Naive B cell (primary cell): ENCODE measurements around the gene NDUFS8. TPM values are rescaled to one million over a fixed set of nuclear protein-coding genes. Genes with fewer than 3 reads are reported as not detected.

Source experiments
- ATAC-seq, 2 donors: fragments of 150-1000 bp; cut with Tn5 transposase; 2 replicates each; pipeline ENCODE4 v1.10.0; 2021; ENCODE audit warnings: low read depth in 2 of 2, mild to moderate bottlenecking in 2 of 2, moderate library complexity in 2 of 2
- DNase-seq: peaks from one replicate; pipeline ENCODE4 v3.0.0; 2022
- H3K27ac Mint-ChIP-seq, 6 donors: one replicate each; pipeline ENCODE4 v1.8.0; 2020 to 2022; ENCODE audit warnings: mild to moderate bottlenecking in 6 of 6, mixed read lengths in 6 of 6, moderate library complexity in 5 of 6, inconsistent platforms in 2 of 6
- H3K27me3 Mint-ChIP-seq, 3 donors: one replicate each; pipeline ENCODE4 v1.8.0; 2021 to 2022; ENCODE audit warnings: mixed read lengths in 3 of 3, mild to moderate bottlenecking in 1 of 3
- H3K36me3 Mint-ChIP-seq, 2 donors: one replicate each; pipeline ENCODE4 v1.8.0; 2020 to 2022; ENCODE audit warnings: mixed read lengths in 2 of 2, inconsistent platforms in 1 of 2, mild to moderate bottlenecking in 1 of 2
- H3K4me1 Mint-ChIP-seq, 3 donors: one replicate each; pipeline ENCODE4 v1.8.0; 2020 to 2022; ENCODE audit warnings: mixed read lengths in 3 of 3, inconsistent platforms in 1 of 3, mild to moderate bottlenecking in 1 of 3, moderate library complexity in 1 of 3
- H3K4me3 Mint-ChIP-seq, 8 donors: one replicate each; pipeline ENCODE4 v1.8.0; 2020 to 2022; ENCODE audit warnings: mild to moderate bottlenecking in 8 of 8, mixed read lengths in 8 of 8, moderate library complexity in 8 of 8, inconsistent platforms in 2 of 8
- H3K9me3 Mint-ChIP-seq, 7 donors: one replicate each; pipeline ENCODE4 v1.8.0; 2020 to 2022; ENCODE audit warnings: mixed read lengths in 7 of 7, mild to moderate bottlenecking in 5 of 7, inconsistent platforms in 2 of 7, moderate library complexity in 1 of 7
- polyA plus RNA-seq, 6 donors: library from polyadenylated mRNA; unstranded; fragments of 300-500 nt; fragmentation: Illumina TruSeq; gene quantifications; one replicate each; pipeline ENCODE4 v1.2.3, GENCODE V29; 2021; ENCODE audit warnings: low read depth in 6 of 6

NDUFS8 gene
- polyA plus RNA-seq, 6 donors from 2014 or later: 110 to 130 (median 119) TPM

GRCh38 chr11:68007498-68008380, 22.7 kb upstream of the NDUFS8 start:
- no peaks in the 10 kb centered on the region for H3K27me3 Mint-ChIP-seq
- peaks cover 58 to 71% (median 69%) of the 10 kb centered on the region in 3 donors for H3K4me1 Mint-ChIP-seq
- no peak for ATAC-seq
- H3K4me3 Mint-ChIP-seq: peak overlapping the region in 1 of 8 donors; percentile 43
- no peaks in the 10 kb centered on the region for H3K9me3 Mint-ChIP-seq
- H3K27ac Mint-ChIP-seq: peak overlapping the region in 2 of 6 donors; percentile 44 to 62
- DNase-seq: no peak
- H3K36me3 Mint-ChIP-seq: no peaks in the 10 kb centered on the region

- ATAC-seq: peak; percentile 49 to 68
- peak; percentile 69 for DNase-seq
- H3K27me3 Mint-ChIP-seq: no peaks in the 10 kb centered on the region
Measured at GRCh38 chr11:68008381-68009337, 21.8 kb upstream of the NDUFS8 start.

GRCh38 chr11:68009391-68010089, 20.9 kb upstream of the NDUFS8 start:
- no peaks in the 10 kb centered on the region for H3K9me3 Mint-ChIP-seq
- peak overlapping the region; percentile 48 to 88 (median 75) for H3K4me3 Mint-ChIP-seq
- peaks cover 48 to 64% (median 60%) of the 10 kb centered on the region in 3 donors for H3K4me1 Mint-ChIP-seq
- ATAC-seq (peak; percentile 37 to 44), DNase-seq (peak; percentile 60)
- H3K36me3 Mint-ChIP-seq: no peaks in the 10 kb centered on the region
- H3K27ac Mint-ChIP-seq: peak overlapping the region; percentile 10 to 95 (median 77)
- H3K27me3 Mint-ChIP-seq: no peaks in the 10 kb centered on the region

More at GRCh38 chr11:68008381-68009337, 21.8 kb upstream of the NDUFS8 start:
- Mint-ChIP-seq H3K27ac (peak overlapping the region in 5 of 6 donors; percentile 66 to 95 (median 86)), H3K36me3 (no peaks in the 10 kb centered on the region), H3K4me3 (peak overlapping the region; percentile 35 to 88 (median 75)), H3K9me3 (no peaks in the 10 kb centered on the region), H3K4me1 (peaks cover 54 to 68% (median 67%) of the 10 kb centered on the region in 3 donors)

- H3K4me1 Mint-ChIP-seq: peaks cover 41 to 56% (median 52%) of the 10 kb centered on the region in 3 donors
- H3K36me3 Mint-ChIP-seq: no peaks in the 10 kb centered on the region
- DNase-seq: no peak
- no peaks in the 10 kb centered on the region for H3K9me3 Mint-ChIP-seq
- ATAC-seq: peak; percentile 39 to 51
- no peaks in the 10 kb centered on the region for H3K27me3 Mint-ChIP-seq
- H3K4me3 Mint-ChIP-seq: peak within 1 kb of the TSS; percentile 54 to 88 (median 78)
- H3K27ac Mint-ChIP-seq: peak within 1 kb of the TSS; percentile 68 to 95 (median 84)
Measured at GRCh38 chr11:68010090-68011041, 20.1 kb upstream of the NDUFS8 start, which contains the start of gene ALDH3B1. Gene ALDH3B1 (plus strand): TSS chr11:68010327. CDS start chr11:68015298, 4,971 bp downstream.

DNA sequence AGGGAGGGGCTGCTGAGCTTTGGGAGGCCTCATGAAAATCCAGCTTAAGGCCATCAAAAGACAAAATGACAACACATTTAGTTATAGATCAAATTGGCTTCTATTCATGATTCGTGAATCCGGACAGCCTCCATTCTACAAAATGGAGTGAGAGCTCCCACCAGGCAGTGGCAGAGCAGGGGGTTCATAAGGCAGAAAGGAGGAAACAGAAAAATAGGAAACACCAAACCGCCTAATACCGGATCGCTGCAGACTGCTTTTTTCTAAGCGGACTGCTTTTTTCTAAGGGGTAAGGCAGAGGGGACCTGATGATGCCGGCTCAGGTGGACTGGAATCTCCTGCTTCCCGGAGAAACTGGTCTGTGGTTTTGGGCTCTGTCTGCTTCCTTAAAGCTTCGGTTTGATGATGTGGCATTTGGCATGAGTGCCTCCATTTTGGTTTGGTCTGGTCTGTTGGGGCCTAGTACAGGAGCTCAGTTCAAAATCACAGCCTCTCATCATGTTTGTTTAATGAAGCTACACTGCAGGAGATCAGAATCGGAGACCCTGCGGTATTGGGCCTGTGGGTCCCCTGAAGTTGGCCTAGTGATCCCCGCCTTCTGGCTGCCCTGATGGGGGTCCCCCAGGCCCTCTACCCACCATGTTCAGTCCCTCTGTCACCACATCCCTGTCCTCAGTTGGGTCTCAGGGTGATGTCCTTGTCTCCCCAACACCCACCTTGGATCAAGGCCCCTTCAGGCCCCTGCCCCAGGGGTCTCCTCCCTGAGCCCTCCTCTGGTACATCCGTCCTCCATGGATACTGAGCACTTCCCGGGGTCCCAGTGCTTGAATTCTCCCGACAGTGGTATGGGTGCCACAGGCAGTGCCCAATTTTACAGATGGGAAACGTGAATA, 19.2 kb upstream of the NDUFS8 start:
- no peak for ATAC-seq
- DNase-seq: no peak
- Mint-ChIP-seq H3K36me3 (no peaks in the 10 kb centered on the region), H3K4me1 (peaks cover 33 to 47% (median 43%) of the 10 kb centered on the region in 3 donors), H3K9me3 (no peaks in the 10 kb centered on the region), H3K27ac (peak overlapping the region in 4 of 6 donors; percentile 33 to 82 (median 72)), H3K4me3 (peak overlapping the region in 6 of 8 donors; percentile 16 to 68 (median 46)), H3K27me3 (no peaks in the 10 kb centered on the region)

GRCh38 chr11:68012044-68012842, 18.2 kb upstream of the NDUFS8 start:
- DNase-seq (no peak), ATAC-seq (no peak)
- peaks cover 28 to 37% (median 34%) of the 10 kb centered on the region in 3 donors for H3K4me1 Mint-ChIP-seq
- H3K9me3 Mint-ChIP-seq: no peaks in the 10 kb centered on the region
- H3K27me3 Mint-ChIP-seq: no peaks in the 10 kb centered on the region
- H3K27ac Mint-ChIP-seq: no peak overlapping the region
- H3K4me3 Mint-ChIP-seq: no peak overlapping the region
- no peaks in the 10 kb centered on the region for H3K36me3 Mint-ChIP-seq

DNA sequence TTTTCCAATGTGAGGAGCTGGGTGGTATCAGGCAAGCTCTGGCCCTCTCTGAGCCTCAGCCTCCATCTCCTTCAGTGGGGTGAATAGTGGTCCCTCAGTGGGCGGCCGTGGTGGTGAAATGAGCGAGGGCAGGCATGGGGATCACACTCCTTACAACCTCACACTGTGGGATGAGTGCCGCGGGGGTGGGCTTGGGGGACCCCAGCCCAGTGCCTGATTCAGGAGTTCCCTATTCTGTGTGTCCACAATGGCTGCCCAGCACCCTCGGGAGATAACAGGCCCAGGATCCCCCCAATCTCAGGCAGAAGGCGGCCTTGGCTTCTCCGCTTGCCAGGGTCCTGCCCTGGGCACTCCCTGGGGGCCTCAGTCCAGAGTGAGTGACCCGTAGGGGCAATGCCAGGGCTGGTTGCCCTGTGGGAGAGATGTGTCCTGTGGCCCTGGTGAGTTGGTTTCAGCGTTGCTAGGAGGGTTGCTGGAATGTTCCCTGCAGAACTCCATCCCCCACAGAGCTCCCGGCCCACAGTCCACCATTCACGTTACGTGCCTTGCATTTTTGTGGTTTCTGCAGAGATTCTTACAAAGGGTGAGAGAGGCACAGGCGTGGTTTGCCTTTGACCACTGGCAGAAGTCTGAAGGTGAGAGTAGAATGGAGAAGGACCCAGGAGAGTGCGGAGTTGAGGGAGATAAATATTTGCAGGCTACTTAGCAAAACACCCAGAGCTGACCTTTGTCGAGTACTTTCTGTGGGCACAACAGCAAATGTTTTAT, 17.5 kb upstream of the NDUFS8 start:
- no peak overlapping the region for H3K4me3 Mint-ChIP-seq
- H3K27me3 Mint-ChIP-seq: no peaks in the 10 kb centered on the region
- DNase-seq (no peak), ATAC-seq (no peak)
- H3K36me3 Mint-ChIP-seq: no peaks in the 10 kb centered on the region
- H3K9me3 Mint-ChIP-seq: no peaks in the 10 kb centered on the region
- H3K27ac Mint-ChIP-seq: peak overlapping the region in 1 of 6 donors; percentile 47
- peaks cover 28 to 36% (median 34%) of the 10 kb centered on the region in 3 donors for H3K4me1 Mint-ChIP-seq

GRCh38 chr11:68013611-68014156, 16.8 kb upstream of the NDUFS8 start:
- no peaks in the 10 kb centered on the region for H3K27me3 Mint-ChIP-seq
- no peak overlapping the region for H3K27ac Mint-ChIP-seq
- DNase-seq (no peak), ATAC-seq (no peak)
- H3K9me3 Mint-ChIP-seq: peaks cover 0 to 1% (median 0%) of the 10 kb centered on the region in 7 donors
- H3K4me3 Mint-ChIP-seq: peak overlapping the region in 1 of 8 donors; percentile 75
- H3K4me1 Mint-ChIP-seq: peaks cover 27 to 36% (median 32%) of the 10 kb centered on the region in 3 donors
- no peaks in the 10 kb centered on the region for H3K36me3 Mint-ChIP-seq

GRCh38 chr11:68014157-68014946, 16.1 kb upstream of the NDUFS8 start:
- DNase-seq: no peak
- Mint-ChIP-seq H3K36me3 (no peaks in the 10 kb centered on the region), H3K4me3 (peak overlapping the region in 1 of 8 donors; percentile 75), H3K27ac (peak overlapping the region in 1 of 6 donors; percentile 3), H3K27me3 (no peaks in the 10 kb centered on the region), H3K4me1 (peaks cover 21 to 30% (median 25%) of the 10 kb centered on the region in 3 donors), H3K9me3 (peaks cover 0 to 1% (median 0%) of the 10 kb centered on the region in 7 donors)
- no peak for ATAC-seq
